Measurements from ENCODE around the gene NINL. TPM values are rescaled to one million over a fixed set of nuclear protein-coding genes. Genes with fewer than 3 reads are reported as not detected.
"Not testable (repeated sequence)": the region's sequence is repeated elsewhere in the genome, so short reads cannot be mapped to it uniquely, and the experiment has no call there.

Gene NINL
- total RNA-seq, 1 donor from 2014 or later = 5.0 TPM

GRCh38 chr20:25608774-25609173 is 23.4 kb upstream of the NINL start:
- Histone ChIP-seq H3K27me3 (ENCODE audit: control insufficient read depth, insufficient read depth, low read length) (no peaks in the 10 kb centered on the region), H3K4me3 (ENCODE audit: low read depth, low read length) (no peak overlapping the region), H3K36me3 (ENCODE audit: control insufficient read depth, insufficient read depth, low read length) (no peaks in the 10 kb centered on the region)
- TF ChIP-seq CTCF (IDR thresholded peaks at IDR 0.05; ENCODE audit: insufficient read depth, low read length, severe bottlenecking) = no peak
- no peak for FAIRE-seq
- DNase-seq (ENCODE audit: low read depth) = no peak

GRCh38 chr20:25606094-25606695 is 20.9 kb upstream of the NINL start:
- FAIRE-seq (no peak), DNase-seq (ENCODE audit: low read depth) (no peak)
- Histone ChIP-seq H3K4me3 (ENCODE audit: low read depth, low read length) (no peak overlapping the region), H3K27me3 (ENCODE audit: control insufficient read depth, insufficient read depth, low read length) (no peaks in the 10 kb centered on the region), H3K36me3 (ENCODE audit: control insufficient read depth, insufficient read depth, low read length) (no peaks in the 10 kb centered on the region)
- no peak for TF ChIP-seq CTCF (IDR thresholded peaks at IDR 0.05; ENCODE audit: insufficient read depth, low read length, severe bottlenecking)

- H3K36me3 ChIP-seq (ENCODE audit: control insufficient read depth, insufficient read depth, low read length) = no peaks in the 10 kb centered on the region
- no peak for FAIRE-seq
- DNase-seq (ENCODE audit: low read depth) = no peak
- H3K4me3 ChIP-seq (ENCODE audit: low read depth, low read length) = no peak overlapping the region
- H3K27me3 ChIP-seq (ENCODE audit: control insufficient read depth, insufficient read depth, low read length) = no peaks in the 10 kb centered on the region
- no peak for TF ChIP-seq CTCF (IDR thresholded peaks at IDR 0.05; ENCODE audit: insufficient read depth, low read length, severe bottlenecking)
These were observed 19.8 kb upstream of the NINL start for GRCh38 chr20:25605148-25605547.

GRCh38 chr20:25604611-25605010 is 19.3 kb upstream of the NINL start:
- no peaks in the 10 kb centered on the region for H3K27me3 ChIP-seq (ENCODE audit: control insufficient read depth, insufficient read depth, low read length)
- FAIRE-seq (no peak), DNase-seq (ENCODE audit: low read depth) (no peak)

GRCh38 chr20:25602914-25603309 is 17.6 kb upstream of the NINL start:
- not testable (repeated sequence) for DNase-seq (ENCODE audit: low read depth); H3K27me3 ChIP-seq (ENCODE audit: control insufficient read depth, insufficient read depth, low read length); FAIRE-seq; H3K36me3 ChIP-seq (ENCODE audit: control insufficient read depth, insufficient read depth, low read length); H3K4me3 ChIP-seq (ENCODE audit: low read depth, low read length)

More at GRCh38 chr20:25604611-25605010, 19.3 kb upstream of the NINL start:
- TF ChIP-seq CTCF (IDR thresholded peaks at IDR 0.05; ENCODE audit: insufficient read depth, low read length, severe bottlenecking) = no peak
- no peak overlapping the region for H3K4me3 ChIP-seq (ENCODE audit: low read depth, low read length)
- no peaks in the 10 kb centered on the region for H3K36me3 ChIP-seq (ENCODE audit: control insufficient read depth, insufficient read depth, low read length)

- DNase-seq (ENCODE audit: low read depth); H3K27me3 ChIP-seq (ENCODE audit: control insufficient read depth, insufficient read depth, low read length); FAIRE-seq; H3K4me3 ChIP-seq (ENCODE audit: low read depth, low read length); H3K36me3 ChIP-seq (ENCODE audit: control insufficient read depth, insufficient read depth, low read length): not testable (repeated sequence)
These were observed 17.0 kb upstream of the NINL start for GRCh38 chr20:25602191-25602913.

- DNase-seq (ENCODE audit: low read depth) = no peak
- Histone ChIP-seq H3K27me3 (ENCODE audit: control insufficient read depth, insufficient read depth, low read length) (no peaks in the 10 kb centered on the region), H3K36me3 (ENCODE audit: control insufficient read depth, insufficient read depth, low read length) (no peaks in the 10 kb centered on the region), H3K4me3 (ENCODE audit: low read depth, low read length) (no peak overlapping the region)
- FAIRE-seq = peak; percentile 100
- TF ChIP-seq CTCF (IDR thresholded peaks at IDR 0.05; ENCODE audit: insufficient read depth, low read length, severe bottlenecking) = no peak
These were observed 16.3 kb upstream of the NINL start for GRCh38 chr20:25601659-25602058.

Measured in bronchial epithelial cell (primary cell).